Fibroblast of skin of scalp (primary cell): ENCODE results near the gene C17orf107.

Experiments used
- DNase-seq: peaks from one replicate; pipeline ENCODE4 v3.0.0-alpha.2; 2013

C17orf107 gene

DNA sequence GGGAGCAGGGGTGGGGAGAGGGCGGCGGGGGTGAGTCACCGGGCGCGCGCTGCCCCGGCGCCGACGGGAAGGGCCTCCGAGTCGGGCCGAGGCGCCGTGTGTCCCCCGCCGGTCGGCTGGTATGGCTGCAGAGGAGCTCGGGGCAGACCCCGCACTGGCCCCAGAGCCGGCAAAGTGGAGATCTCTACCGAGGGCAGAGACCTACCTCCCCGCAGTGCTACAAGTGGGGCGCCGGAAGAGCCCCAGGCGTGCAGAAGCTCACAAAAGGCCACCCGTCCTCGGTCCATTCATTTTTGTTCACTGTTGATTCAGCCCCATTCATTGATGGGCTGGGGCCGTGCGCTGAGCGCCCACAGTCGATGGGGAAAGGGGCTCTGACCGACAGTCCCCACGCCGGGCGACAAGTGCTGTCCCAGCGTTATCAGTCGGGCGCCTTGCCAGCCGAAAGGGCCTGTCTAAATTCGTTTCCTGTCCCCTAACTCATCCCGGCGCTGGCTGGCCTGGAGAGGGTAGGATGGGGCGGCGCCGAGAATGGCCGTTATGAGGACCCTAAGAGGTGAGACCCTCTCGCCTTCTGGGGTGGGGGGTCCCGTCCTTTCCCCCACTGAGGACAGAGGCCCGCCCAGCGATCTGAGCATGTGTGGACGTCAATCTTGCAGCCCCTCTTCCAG, 50.9 kb downstream of the C17orf107 start:
- no peak for DNase-seq

DNA sequence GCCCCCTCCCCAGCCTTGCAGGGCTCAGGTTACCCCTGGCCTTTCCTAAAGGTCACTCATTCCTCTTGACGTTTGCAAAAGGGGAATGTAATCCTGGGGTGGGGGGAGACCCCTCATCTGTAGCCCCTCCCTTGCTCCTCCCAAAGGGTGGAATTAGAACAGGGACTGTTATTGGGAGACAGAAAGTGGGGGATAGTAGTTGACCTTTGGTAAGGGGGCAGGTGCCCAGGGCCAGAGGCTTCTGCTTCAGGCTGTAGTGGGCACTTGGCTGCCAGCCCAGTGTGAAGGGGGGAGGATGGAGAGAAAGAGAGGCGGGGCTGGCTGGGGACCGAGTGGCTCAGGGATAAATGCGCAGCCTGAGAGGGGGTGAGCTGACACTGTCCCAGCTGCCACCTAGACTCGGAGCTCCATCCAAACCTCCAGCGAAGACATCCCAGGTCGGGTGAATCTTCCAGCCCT, 51.4 kb downstream of the C17orf107 start, which contains the start of gene ENO3:
Gene ENO3, plus strand, starts transcription at position 374 of the 459 bp plus-strand sequence. CDS start 711 bp downstream, outside the sequence.
- DNase-seq = no peak

DNA sequence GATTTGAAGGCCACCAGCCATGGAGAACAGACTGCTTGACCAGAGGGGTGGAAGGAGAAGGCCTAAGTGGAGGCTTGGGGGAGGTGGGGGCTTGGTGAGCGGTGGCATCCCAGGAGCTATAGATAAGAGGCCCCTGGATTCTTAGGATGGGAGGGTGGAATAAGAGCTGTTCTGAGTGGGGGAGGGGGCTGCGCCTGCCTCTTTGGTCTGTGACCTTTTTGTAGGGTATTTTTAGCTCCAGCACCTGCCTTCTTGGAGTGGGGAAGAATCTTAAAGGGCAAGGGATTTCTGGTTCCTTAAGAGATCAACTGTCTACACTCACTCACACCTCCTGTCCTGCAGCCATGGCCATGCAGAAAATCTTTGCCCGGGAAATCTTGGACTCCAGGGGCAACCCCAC, 52.1 kb downstream of the C17orf107 start:
- DNase-seq = no peak
